ENCODE results near the gene RAD21L1. TPM values are rescaled to one million over a fixed set of nuclear protein-coding genes. Genes with fewer than 3 reads are reported as not detected.

The RAD21L1 gene
- polyA plus RNA-seq, 1 donor from 2014 or later, result not detected

DNA sequence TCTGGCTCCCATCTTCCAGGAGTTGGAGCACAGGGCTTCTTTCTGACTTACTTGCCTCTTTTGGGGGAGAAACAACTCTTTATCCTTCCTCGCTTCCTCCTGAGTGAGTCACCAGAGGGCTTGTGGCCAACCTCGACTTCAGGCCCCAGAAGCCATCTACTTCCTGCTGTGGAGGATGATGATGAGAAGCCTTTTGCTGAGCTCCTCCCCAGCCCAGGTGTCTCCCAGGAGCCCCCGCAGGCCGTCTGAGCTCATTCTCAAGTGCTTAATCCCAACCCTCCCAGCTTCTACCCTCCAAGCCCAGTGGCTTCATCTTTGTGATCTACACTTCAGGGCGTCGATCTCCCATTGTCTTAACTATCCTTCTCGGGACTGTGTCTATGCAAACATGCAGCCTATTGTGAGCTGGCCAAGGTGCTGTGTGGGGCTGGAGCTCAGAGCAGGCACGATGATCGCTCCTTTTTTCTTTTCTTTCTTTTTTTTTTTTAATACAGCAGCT lies 75.2 kb downstream of the RAD21L1 start:
- H3K36me3 ChIP-seq (ENCODE audit: insufficient read depth, low read length), result no peaks in the 10 kb centered on the region

GRCh38 chr20:1302685-1303541 lies 77.1 kb downstream of the RAD21L1 start:
- Histone ChIP-seq H2AFZ (ENCODE audit: low read depth, low read length) (no peak overlapping the region), H3K4me3 (ENCODE audit: low read length) (no peak overlapping the region), H3K79me2 (replicated peaks; ENCODE audit: insufficient read depth, low read length) (no peaks in the 10 kb centered on the region), H4K20me1 (ENCODE audit: insufficient read depth) (no peaks in the 10 kb centered on the region), H3F3A (ENCODE audit: insufficient read depth, low read length, poor library complexity, severe bottlenecking) (no peaks in the 10 kb centered on the region), H3K27ac (ENCODE audit: low read length) (no peak overlapping the region), H3K9me3 (ENCODE audit: low read length) (no peaks in the 10 kb centered on the region), H3K9me2 (ENCODE audit: insufficient read depth, low read length) (no peaks in the 10 kb centered on the region), H3K9ac (ENCODE audit: low read length) (no peak overlapping the region), H3K27me3 (ENCODE audit: insufficient read depth, low read depth, low read length) (no peaks in the 10 kb centered on the region), H3K36me3 (ENCODE audit: insufficient read depth, low read length) (no peaks in the 10 kb centered on the region), H3K4me2 (ENCODE audit: low read length) (no peak overlapping the region)
- TF ChIP-seq, protein P1, sequence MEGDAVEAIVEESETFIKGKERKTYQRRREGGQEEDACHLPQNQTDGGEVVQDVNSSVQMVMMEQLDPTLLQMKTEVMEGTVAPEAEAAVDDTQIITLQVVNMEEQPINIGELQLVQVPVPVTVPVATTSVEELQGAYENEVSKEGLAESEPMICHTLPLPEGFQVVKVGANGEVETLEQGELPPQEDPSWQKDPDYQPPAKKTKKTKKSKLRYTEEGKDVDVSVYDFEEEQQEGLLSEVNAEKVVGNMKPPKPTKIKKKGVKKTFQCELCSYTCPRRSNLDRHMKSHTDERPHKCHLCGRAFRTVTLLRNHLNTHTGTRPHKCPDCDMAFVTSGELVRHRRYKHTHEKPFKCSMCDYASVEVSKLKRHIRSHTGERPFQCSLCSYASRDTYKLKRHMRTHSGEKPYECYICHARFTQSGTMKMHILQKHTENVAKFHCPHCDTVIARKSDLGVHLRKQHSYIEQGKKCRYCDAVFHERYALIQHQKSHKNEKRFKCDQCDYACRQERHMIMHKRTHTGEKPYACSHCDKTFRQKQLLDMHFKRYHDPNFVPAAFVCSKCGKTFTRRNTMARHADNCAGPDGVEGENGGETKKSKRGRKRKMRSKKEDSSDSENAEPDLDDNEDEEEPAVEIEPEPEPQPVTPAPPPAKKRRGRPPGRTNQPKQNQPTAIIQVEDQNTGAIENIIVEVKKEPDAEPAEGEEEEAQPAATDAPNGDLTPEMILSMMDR (IDR thresholded peaks at IDR 0.05; ENCODE audit: poor library complexity, severe bottlenecking), result no peak
- no peak for TF ChIP-seq SMC3 (conservative IDR thresholded peaks at IDR 0.05; ENCODE audit: poor library complexity)

More for the DNA sequence above, 75.2 kb downstream of the RAD21L1 start:
- H3K27me3 ChIP-seq (ENCODE audit: insufficient read depth, low read depth, low read length), result no peaks in the 10 kb centered on the region
- H3K9me2 ChIP-seq (ENCODE audit: insufficient read depth, low read length), result no peaks in the 10 kb centered on the region
- no peaks in the 10 kb centered on the region for H3K9me3 ChIP-seq (ENCODE audit: low read length)
- H2AFZ ChIP-seq (ENCODE audit: low read depth, low read length), result no peak overlapping the region
- no peak overlapping the region for H3K4me2 ChIP-seq (ENCODE audit: low read length)
- H3K9ac ChIP-seq (ENCODE audit: low read length), result no peak overlapping the region
- H3K4me3 ChIP-seq (ENCODE audit: low read length), result no peak overlapping the region
- H3K79me2 ChIP-seq (replicated peaks; ENCODE audit: insufficient read depth, low read length), result no peaks in the 10 kb centered on the region
- H3F3A ChIP-seq (ENCODE audit: insufficient read depth, low read length, poor library complexity, severe bottlenecking), result no peaks in the 10 kb centered on the region
- H3K27ac ChIP-seq (ENCODE audit: low read length), result no peak overlapping the region
- TF ChIP-seq EZH2 (IDR thresholded peaks at IDR 0.05; ENCODE audit: borderline replicate concordance, insufficient read depth, low read length, poor library complexity, severe bottlenecking), result no peak
- H4K20me1 ChIP-seq (ENCODE audit: insufficient read depth), result no peaks in the 10 kb centered on the region

- Histone ChIP-seq H3K27ac (ENCODE audit: low read length) (no peak overlapping the region), H3F3A (ENCODE audit: insufficient read depth, low read length, poor library complexity, severe bottlenecking) (no peaks in the 10 kb centered on the region), H3K9ac (ENCODE audit: low read length) (no peak overlapping the region)
These were observed 79.1 kb downstream of the RAD21L1 start for GRCh38 chr20:1304710-1305515.

More at GRCh38 chr20:1304710-1305515, 79.1 kb downstream of the RAD21L1 start:
- H3K4me2 ChIP-seq (ENCODE audit: low read length), result no peak overlapping the region
- H2AFZ ChIP-seq (ENCODE audit: low read depth, low read length), result no peak overlapping the region
- H3K79me2 ChIP-seq (replicated peaks; ENCODE audit: insufficient read depth, low read length), result no peaks in the 10 kb centered on the region
- TF ChIP-seq EP300 (conservative IDR thresholded peaks at IDR 0.05; ENCODE audit: poor library complexity, severe bottlenecking) (no peak), POLR2AphosphoS5 (IDR thresholded peaks at IDR 0.05) (no peak), TAF1 (IDR thresholded peaks at IDR 0.05; ENCODE audit: low read depth) (no peak), RAD21 (conservative IDR thresholded peaks at IDR 0.05) (no peak), EZH2 (IDR thresholded peaks at IDR 0.05; ENCODE audit: borderline replicate concordance, insufficient read depth, low read length, poor library complexity, severe bottlenecking) (no peak), REST (IDR thresholded peaks at IDR 0.05; ENCODE audit: borderline replicate concordance) (no peak), MXI1 (conservative IDR thresholded peaks at IDR 0.05; ENCODE audit: poor library complexity, severe bottlenecking) (no peak)
- TF ChIP-seq, protein P1 (IDR thresholded peaks at IDR 0.05; ENCODE audit: poor library complexity, severe bottlenecking), result no peak
- H3K9me2 ChIP-seq (ENCODE audit: insufficient read depth, low read length), result no peaks in the 10 kb centered on the region
- no peaks in the 10 kb centered on the region for H4K20me1 ChIP-seq (ENCODE audit: insufficient read depth)
- H3K9me3 ChIP-seq (ENCODE audit: low read length), result no peaks in the 10 kb centered on the region
- no peaks in the 10 kb centered on the region for H3K36me3 ChIP-seq (ENCODE audit: insufficient read depth, low read length)
- no peaks in the 10 kb centered on the region for H3K27me3 ChIP-seq (ENCODE audit: insufficient read depth, low read depth, low read length)
- no peak overlapping the region for H3K4me3 ChIP-seq (ENCODE audit: low read length)

Data from neural cell (in vitro differentiated cells).